Peyer's patch (tissue), 4 donors: ENCODE measurements around the gene AGBL4. TPM values are rescaled to one million over a fixed set of nuclear protein-coding genes. Genes with fewer than 3 reads are reported as not detected.

Source experiments
- DNase-seq, 3 donors: peaks; one replicate each; pipeline ENCODE4 v3.0.0-alpha.2; 2017 to 2019
- H3K27ac ChIP-seq, 4 donors: fragments of 200-600 bp; sonication (generic); one replicate each; pipeline ENCODE4 v1.5.1; 2016 to 2019
- H3K27me3 ChIP-seq, 2 donors: fragments of 200-600 bp; sonication (generic); one replicate each; pipeline ENCODE4 v1.5.1; 2019
- H3K36me3 ChIP-seq, 3 donors: fragments of 200-600 bp; sonication (generic); one replicate each; pipeline ENCODE4 v1.5.1; 2016 to 2019
- H3K4me1 ChIP-seq, 4 donors: fragments of 200-600 bp; sonication (generic); one replicate each; pipeline ENCODE4 v1.5.1; 2016 to 2019
- H3K4me3 ChIP-seq, 4 donors: fragments of 200-600 bp; sonication (generic); 1 replicate in 3 of 4; 2 replicates in 1 of 4; pipeline ENCODE4 v1.5.1; 2016 to 2019; ENCODE audit warnings: mild to moderate bottlenecking in 1 of 4
- H3K9me3 ChIP-seq, 4 donors: fragments of 200-600 bp; sonication (generic); one replicate each; pipeline ENCODE4 v1.5.1; 2016 to 2019; ENCODE audit warnings: mild to moderate bottlenecking in 1 of 4
- CTCF ChIP-seq, 6 experiments: fragments of 450-650 bp in 4 of 6; fragments of 200-600 bp in 2 of 6; sonication (generic) in 1 of 6; IDR thresholded peaks; one replicate each; pipeline ENCODE4 v1.5.1; 2017 to 2019; ENCODE audit warnings: antibody characterized with exemption in 6 of 6, mild to moderate bottlenecking in 3 of 6, moderate library complexity in 1 of 6
- POLR2A ChIP-seq, 2 donors: fragments of 450-650 bp; IDR thresholded peaks; one replicate each; pipeline ENCODE4 v1.5.1; 2017; ENCODE audit warnings: antibody characterized with exemption in 2 of 2, mild to moderate bottlenecking in 2 of 2, moderate library complexity in 2 of 2
- total RNA-seq, 4 donors: library from RNA; depleted of rRNA; stranded (reverse); fragments of >200 nt; gene quantifications; one replicate each; pipeline ENCODE4 v1.1.0, GENCODE V29; 2016

AGBL4 gene
- total RNA-seq, 4 donors from 2014 or later = 2.5 TPM; not detected in 3

GRCh38 chr1:48807554-48808260 is 1216.0 kb downstream of the AGBL4 start:
- no peaks in the 10 kb centered on the region for H3K4me1 ChIP-seq

GRCh38 chr1:48803474-48803873 is 1220.3 kb downstream of the AGBL4 start:
- DNase-seq = no peak
- Histone ChIP-seq H3K4me1 (no peaks in the 10 kb centered on the region), H3K27ac (no peak overlapping the region), H3K36me3 (no peaks in the 10 kb centered on the region), H3K27me3 (no peaks in the 10 kb centered on the region), H3K4me3 (no peak overlapping the region), H3K9me3 (no peaks in the 10 kb centered on the region)
- no peak for TF ChIP-seq POLR2A (IDR thresholded peaks at IDR 0.05)
- TF ChIP-seq CTCF (IDR thresholded peaks at IDR 0.05) = no peak

More at GRCh38 chr1:48807554-48808260, 1216.0 kb downstream of the AGBL4 start:
- Histone ChIP-seq H3K9me3 (no peaks in the 10 kb centered on the region), H3K4me3 (no peak overlapping the region), H3K27me3 (no peaks in the 10 kb centered on the region), H3K27ac (no peak overlapping the region), H3K36me3 (no peaks in the 10 kb centered on the region)
- TF ChIP-seq POLR2A (IDR thresholded peaks at IDR 0.05) (no peak), CTCF (IDR thresholded peaks at IDR 0.05) (no peak)
- no peak for DNase-seq

- Histone ChIP-seq H3K9me3 (no peaks in the 10 kb centered on the region), H3K27ac (no peak overlapping the region), H3K36me3 (no peaks in the 10 kb centered on the region), H3K27me3 (no peaks in the 10 kb centered on the region), H3K4me3 (no peak overlapping the region), H3K4me1 (peaks cover 0 to 3% (median 2%) of the 10 kb centered on the region in 4 donors)
- no peak for TF ChIP-seq POLR2A (IDR thresholded peaks at IDR 0.05)
- TF ChIP-seq CTCF (IDR thresholded peaks at IDR 0.05) = no peak
- no peak for DNase-seq
These were observed 1228.9 kb downstream of the AGBL4 start for GRCh38 chr1:48794816-48795215.

GRCh38 chr1:48793863-48794262 is 1229.9 kb downstream of the AGBL4 start:
- Histone ChIP-seq H3K36me3 (no peaks in the 10 kb centered on the region), H3K27ac (peak overlapping the region in 1 of 4 donors; percentile 64), H3K4me3 (no peak overlapping the region), H3K9me3 (no peaks in the 10 kb centered on the region), H3K27me3 (no peaks in the 10 kb centered on the region), H3K4me1 (peaks cover 0 to 3% (median 2%) of the 10 kb centered on the region in 4 donors)
- peak in 2 of 3 donors; percentile 75 to 80 for DNase-seq
- TF ChIP-seq CTCF (IDR thresholded peaks at IDR 0.05) = no peak

- TF ChIP-seq POLR2A (IDR thresholded peaks at IDR 0.05) = no peak
- TF ChIP-seq CTCF (IDR thresholded peaks at IDR 0.05) = no peak
- Histone ChIP-seq H3K27me3 (no peaks in the 10 kb centered on the region), H3K4me1 (peaks cover 0 to 3% (median 2%) of the 10 kb centered on the region in 4 donors), H3K36me3 (no peaks in the 10 kb centered on the region), H3K27ac (no peak overlapping the region), H3K9me3 (no peaks in the 10 kb centered on the region), H3K4me3 (no peak overlapping the region)
- DNase-seq = no peak
These were observed 1230.8 kb downstream of the AGBL4 start for GRCh38 chr1:48792961-48793360.
